ENCODE data around the gene ADAMTS15. TPM values are rescaled to one million over a fixed set of nuclear protein-coding genes. Genes with fewer than 3 reads are reported as not detected.

Gene ADAMTS15
- total RNA-seq, 1 donor from 2014 or later, result not detected

GRCh38 chr11:130474637-130475400 is 26.4 kb downstream of the ADAMTS15 start:
- Mint-ChIP-seq H3K27ac (no peak overlapping the region), H3K27me3 (ENCODE audit: low read depth) (no peaks in the 10 kb centered on the region), H3K4me1 (ENCODE audit: low read depth) (no peaks in the 10 kb centered on the region), H3K36me3 (ENCODE audit: low read depth) (no peaks in the 10 kb centered on the region), H3K9me3 (no peaks in the 10 kb centered on the region), H3K4me3 (ENCODE audit: low read depth) (no peak overlapping the region)
- no peak for DNase-seq (ENCODE audit: low spot score)
- intact Hi-C loops (cut with micrococcal nuclease), result no loop called here

DNA sequence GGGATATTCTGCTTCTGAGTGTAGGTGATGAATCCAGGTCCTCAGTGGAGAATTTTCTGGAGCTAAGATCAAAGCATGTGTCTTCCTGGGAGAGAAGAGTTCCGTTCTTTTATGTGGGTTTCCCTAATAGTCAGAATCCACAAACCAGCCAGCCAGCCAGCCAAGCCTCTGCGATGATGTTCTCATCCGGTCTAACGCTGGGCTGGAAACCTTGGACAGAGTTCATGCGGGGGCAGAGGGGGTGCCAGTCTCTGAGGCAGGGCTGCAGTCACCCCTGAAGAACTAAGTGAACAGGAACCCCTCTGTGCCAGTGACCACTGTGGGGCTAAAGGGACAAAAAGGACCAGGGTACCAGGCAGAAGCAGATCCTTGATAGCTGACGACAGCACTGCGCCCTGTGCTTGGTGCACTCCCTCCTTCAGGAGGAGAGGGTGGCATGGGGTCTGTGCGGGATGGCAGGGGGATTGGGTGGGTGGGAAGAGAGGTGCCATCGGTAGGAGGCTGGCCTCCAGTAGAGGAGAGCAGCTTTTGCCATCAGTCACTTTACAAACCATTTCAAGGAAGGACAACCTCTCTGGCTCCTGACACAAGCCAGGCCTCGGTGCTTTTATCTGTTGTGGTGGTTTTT is 27.1 kb downstream of the ADAMTS15 start:
- Mint-ChIP-seq H3K27ac (no peak overlapping the region), H3K4me1 (ENCODE audit: low read depth) (no peaks in the 10 kb centered on the region)

DNA sequence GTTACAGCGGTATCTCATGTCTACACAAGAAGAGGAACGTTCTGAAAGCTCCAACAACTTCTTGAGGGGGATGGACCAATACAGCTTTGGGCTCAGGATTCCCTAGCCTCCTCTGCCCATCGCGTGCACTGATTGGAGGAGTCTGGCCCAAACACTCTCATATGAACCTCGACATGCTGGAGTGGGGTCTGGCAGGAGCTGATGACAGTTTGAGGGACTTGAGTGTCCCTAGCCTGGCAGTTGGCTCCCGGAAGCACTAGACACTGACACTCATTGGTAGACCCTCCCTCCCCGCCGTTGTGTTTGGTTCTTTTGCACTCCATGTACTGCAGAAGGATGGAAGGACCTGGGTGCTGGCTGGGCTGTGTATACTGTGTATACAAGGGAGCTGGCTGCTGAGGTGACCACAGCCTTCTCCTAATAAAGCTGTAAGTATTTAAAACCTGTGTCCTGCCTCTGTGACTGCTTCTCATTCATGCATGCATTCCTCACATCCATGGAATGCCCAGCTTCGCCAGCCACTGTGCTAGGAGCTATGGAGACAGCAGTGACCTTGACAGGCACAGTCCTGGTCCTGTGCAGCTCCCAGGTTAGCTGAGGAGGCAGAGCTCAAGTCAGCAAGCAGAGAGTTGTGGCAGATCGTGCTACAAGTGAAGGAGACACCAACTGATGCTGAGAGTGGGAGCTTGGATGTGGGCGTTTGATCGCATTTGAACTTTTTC is 27.9 kb downstream of the ADAMTS15 start:
- H3K36me3 Mint-ChIP-seq (ENCODE audit: low read depth), result no peaks in the 10 kb centered on the region
- DNase-seq (ENCODE audit: low spot score), result no peak
- no peak overlapping the region for H3K27ac Mint-ChIP-seq
- H3K4me1 Mint-ChIP-seq (ENCODE audit: low read depth), result no peaks in the 10 kb centered on the region
- no peaks in the 10 kb centered on the region for H3K9me3 Mint-ChIP-seq
- H3K27me3 Mint-ChIP-seq (ENCODE audit: low read depth), result no peaks in the 10 kb centered on the region
- H3K4me3 Mint-ChIP-seq (ENCODE audit: low read depth), result no peak overlapping the region
- intact Hi-C loops (cut with micrococcal nuclease), result no loop called here

More for the DNA sequence above, 27.1 kb downstream of the ADAMTS15 start:
- no peak for DNase-seq (ENCODE audit: low spot score)
- Mint-ChIP-seq H3K9me3 (no peaks in the 10 kb centered on the region), H3K27me3 (ENCODE audit: low read depth) (no peaks in the 10 kb centered on the region), H3K36me3 (ENCODE audit: low read depth) (no peaks in the 10 kb centered on the region), H3K4me3 (ENCODE audit: low read depth) (no peak overlapping the region)
- intact Hi-C loops (cut with micrococcal nuclease), result no loop called here

GRCh38 chr11:130476922-130477491 is 28.6 kb downstream of the ADAMTS15 start:
- no peak overlapping the region for H3K4me3 Mint-ChIP-seq (ENCODE audit: low read depth)
- H3K9me3 Mint-ChIP-seq, result no peaks in the 10 kb centered on the region
- no peaks in the 10 kb centered on the region for H3K36me3 Mint-ChIP-seq (ENCODE audit: low read depth)
- no peak overlapping the region for H3K27ac Mint-ChIP-seq
- H3K27me3 Mint-ChIP-seq (ENCODE audit: low read depth), result no peaks in the 10 kb centered on the region
- DNase-seq (ENCODE audit: low spot score), result no peak
- no peaks in the 10 kb centered on the region for H3K4me1 Mint-ChIP-seq (ENCODE audit: low read depth)
- intact Hi-C loops (cut with micrococcal nuclease), result no loop called here

DNA sequence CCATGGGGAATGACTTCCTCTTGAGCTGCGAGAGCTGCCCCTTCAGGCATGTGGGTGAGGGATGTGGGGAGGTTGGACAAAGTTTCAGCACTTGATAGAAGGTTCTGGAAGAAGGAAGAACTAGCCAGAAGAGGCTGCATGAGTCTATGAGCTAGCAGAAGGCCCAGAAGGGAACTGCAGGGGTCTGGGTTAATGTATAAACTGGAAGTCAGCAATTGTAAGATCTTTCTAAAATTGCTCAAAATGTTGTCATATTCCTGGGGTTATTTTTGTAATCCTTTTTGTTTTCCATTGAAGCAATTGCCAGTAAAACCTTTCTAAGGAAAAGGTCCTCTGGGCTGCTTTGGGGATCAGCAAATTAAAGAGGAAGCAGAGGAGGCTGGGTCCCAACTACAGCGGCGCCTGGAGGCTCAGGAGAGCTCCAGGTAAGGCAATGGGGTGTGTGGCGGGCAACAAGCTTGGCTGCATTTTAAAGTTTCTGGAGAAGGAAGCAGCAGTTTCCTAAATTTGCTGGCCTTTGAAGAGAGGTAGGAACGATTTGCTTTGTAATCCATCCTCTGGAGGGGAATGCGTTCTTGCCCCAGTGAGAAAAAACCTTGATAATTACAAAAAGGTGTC is 29.2 kb downstream of the ADAMTS15 start:
- intact Hi-C loops (cut with micrococcal nuclease), result no loop called here

GRCh38 chr11:130478204-130478701 is 29.8 kb downstream of the ADAMTS15 start:
- Mint-ChIP-seq H3K36me3 (ENCODE audit: low read depth) (no peaks in the 10 kb centered on the region), H3K9me3 (no peaks in the 10 kb centered on the region), H3K27ac (no peak overlapping the region), H3K27me3 (ENCODE audit: low read depth) (peaks cover 4% of the 10 kb centered on the region), H3K4me3 (ENCODE audit: low read depth) (no peak overlapping the region), H3K4me1 (ENCODE audit: low read depth) (no peaks in the 10 kb centered on the region)
- intact Hi-C loops (cut with micrococcal nuclease), result no loop called here
- peak; percentile 2 for DNase-seq (ENCODE audit: low spot score)

More for the DNA sequence above, 29.2 kb downstream of the ADAMTS15 start:
- H3K4me3 Mint-ChIP-seq (ENCODE audit: low read depth), result no peak overlapping the region
- peak; percentile 1 for DNase-seq (ENCODE audit: low spot score)
- H3K27me3 Mint-ChIP-seq (ENCODE audit: low read depth), result peaks cover 2% of the 10 kb centered on the region
- H3K9me3 Mint-ChIP-seq, result no peaks in the 10 kb centered on the region
- no peak overlapping the region for H3K27ac Mint-ChIP-seq
- H3K36me3 Mint-ChIP-seq (ENCODE audit: low read depth), result no peaks in the 10 kb centered on the region
- no peaks in the 10 kb centered on the region for H3K4me1 Mint-ChIP-seq (ENCODE audit: low read depth)

- H3K36me3 Mint-ChIP-seq (ENCODE audit: low read depth), result no peaks in the 10 kb centered on the region
- DNase-seq (ENCODE audit: low spot score), result peak; percentile 2
- no peaks in the 10 kb centered on the region for H3K9me3 Mint-ChIP-seq
- H3K27me3 Mint-ChIP-seq (ENCODE audit: low read depth), result peaks cover 5% of the 10 kb centered on the region
- intact Hi-C loops (cut with micrococcal nuclease), result no loop called here
- H3K4me1 Mint-ChIP-seq (ENCODE audit: low read depth), result no peaks in the 10 kb centered on the region
- H3K27ac Mint-ChIP-seq, result no peak overlapping the region
- no peak overlapping the region for H3K4me3 Mint-ChIP-seq (ENCODE audit: low read depth)
Measured at GRCh38 chr11:130478881-130479280, 30.4 kb downstream of the ADAMTS15 start.

GRCh38 chr11:130480186-130480585 is 31.7 kb downstream of the ADAMTS15 start:
- H3K4me3 Mint-ChIP-seq (ENCODE audit: low read depth), result no peak overlapping the region
- no peak for DNase-seq (ENCODE audit: low spot score)
- H3K9me3 Mint-ChIP-seq, result no peaks in the 10 kb centered on the region
- peaks cover 5% of the 10 kb centered on the region for H3K27me3 Mint-ChIP-seq (ENCODE audit: low read depth)
- H3K4me1 Mint-ChIP-seq (ENCODE audit: low read depth), result no peaks in the 10 kb centered on the region
- intact Hi-C loops (cut with micrococcal nuclease), result no loop called here
- no peaks in the 10 kb centered on the region for H3K36me3 Mint-ChIP-seq (ENCODE audit: low read depth)
- H3K27ac Mint-ChIP-seq, result no peak overlapping the region

GRCh38 chr11:130480711-130481140 is 32.3 kb downstream of the ADAMTS15 start:
- DNase-seq (ENCODE audit: low spot score), result no peak
- no peaks in the 10 kb centered on the region for H3K4me1 Mint-ChIP-seq (ENCODE audit: low read depth)

GRCh38 chr11:130483124-130483523 is 34.7 kb downstream of the ADAMTS15 start:
- Mint-ChIP-seq H3K4me1 (ENCODE audit: low read depth) (no peaks in the 10 kb centered on the region), H3K27ac (no peak overlapping the region), H3K36me3 (ENCODE audit: low read depth) (no peaks in the 10 kb centered on the region), H3K27me3 (ENCODE audit: low read depth) (peaks cover 5% of the 10 kb centered on the region), H3K9me3 (no peaks in the 10 kb centered on the region), H3K4me3 (ENCODE audit: low read depth) (no peak overlapping the region)
- intact Hi-C loops (cut with micrococcal nuclease), result no loop called here
- DNase-seq (ENCODE audit: low spot score), result no peak

More at GRCh38 chr11:130480711-130481140, 32.3 kb downstream of the ADAMTS15 start:
- peaks cover 5% of the 10 kb centered on the region for H3K27me3 Mint-ChIP-seq (ENCODE audit: low read depth)
- H3K4me3 Mint-ChIP-seq (ENCODE audit: low read depth), result no peak overlapping the region
- no peaks in the 10 kb centered on the region for H3K36me3 Mint-ChIP-seq (ENCODE audit: low read depth)
- intact Hi-C loops (cut with micrococcal nuclease), result no loop called here
- no peaks in the 10 kb centered on the region for H3K9me3 Mint-ChIP-seq
- H3K27ac Mint-ChIP-seq, result no peak overlapping the region

DNA sequence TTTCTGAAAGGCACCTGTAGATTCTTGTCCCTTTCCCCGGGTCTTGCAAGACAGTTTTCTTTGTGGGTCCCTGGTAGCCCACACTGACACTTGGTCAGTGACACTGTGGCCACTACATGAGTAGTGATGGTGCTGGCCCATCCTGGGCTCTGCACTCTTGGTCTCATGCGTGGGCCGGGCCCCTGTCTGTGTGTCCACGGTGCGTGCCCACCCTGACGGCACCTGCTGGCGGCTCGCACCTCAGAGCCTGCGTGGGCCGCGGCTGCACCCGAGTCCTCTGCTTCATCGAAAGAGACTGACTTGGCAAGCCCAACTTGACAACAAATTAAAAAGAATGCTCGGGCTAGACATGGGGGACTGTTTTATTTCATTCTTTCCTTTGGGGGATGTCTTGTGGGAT is 37.5 kb downstream of the ADAMTS15 start:
- H3K27me3 Mint-ChIP-seq (ENCODE audit: low read depth), result peaks cover 8% of the 10 kb centered on the region
- no peak for DNase-seq (ENCODE audit: low spot score)
- H3K27ac Mint-ChIP-seq, result no peak overlapping the region
- H3K36me3 Mint-ChIP-seq (ENCODE audit: low read depth), result no peaks in the 10 kb centered on the region
- no peak overlapping the region for H3K4me3 Mint-ChIP-seq (ENCODE audit: low read depth)
- intact Hi-C loops (cut with micrococcal nuclease), result no loop called here
- no peaks in the 10 kb centered on the region for H3K9me3 Mint-ChIP-seq
- no peaks in the 10 kb centered on the region for H3K4me1 Mint-ChIP-seq (ENCODE audit: low read depth)

GRCh38 chr11:130486391-130486836 is 38.0 kb downstream of the ADAMTS15 start:
- H3K4me1 Mint-ChIP-seq (ENCODE audit: low read depth), result no peaks in the 10 kb centered on the region
- H3K27ac Mint-ChIP-seq, result no peak overlapping the region

More at GRCh38 chr11:130486391-130486836, 38.0 kb downstream of the ADAMTS15 start:
- Mint-ChIP-seq H3K4me3 (ENCODE audit: low read depth) (no peak overlapping the region), H3K9me3 (no peaks in the 10 kb centered on the region), H3K27me3 (ENCODE audit: low read depth) (peaks cover 12% of the 10 kb centered on the region), H3K36me3 (ENCODE audit: low read depth) (no peaks in the 10 kb centered on the region)
- no peak for DNase-seq (ENCODE audit: low spot score)
- intact Hi-C loops (cut with micrococcal nuclease), result no loop called here

Data from activated T-helper 2 cell treated with anti-CD3 and anti-CD28 coated beads, Interferon-gamma antibody, Interleukin-2, Interleukin-4, amounts not matched to agents 10 μg/mL and 5 μg/mL and 100 μg/mL, durations not matched to agents 14 hours and 24 hours and 36 hours (primary cell).